GM19351 (cell line): Measurements from ENCODE around the gene OPA1.
A peak's percentile ranks its signal among the peaks of the same experiment; 100 is the strongest.

Source experiments
- ATAC-seq: cut with Tn5 transposase; IDR thresholded peaks from one replicate; pipeline ENCODE4 v1.9.1; 2021; ENCODE audit warnings: mild to moderate bottlenecking, moderate library complexity; ENCODE audit not compliant: unreplicated experiment

OPA1 gene

GRCh38 chr3:193731656-193732055, 138.6 kb downstream of the OPA1 start:
- ATAC-seq = no peak

- no peak for ATAC-seq
Measured at GRCh38 chr3:193732391-193732790, 139.4 kb downstream of the OPA1 start.

GRCh38 chr3:193732827-193733226, 139.8 kb downstream of the OPA1 start:
- ATAC-seq = no peak

GRCh38 chr3:193734737-193735366, 141.8 kb downstream of the OPA1 start:
- no peak for ATAC-seq

GRCh38 chr3:193735850-193736249, 142.8 kb downstream of the OPA1 start:
- no peak for ATAC-seq

GRCh38 chr3:193736616-193737015, 143.6 kb downstream of the OPA1 start:
- no peak for ATAC-seq

- no peak for ATAC-seq
Measured at GRCh38 chr3:193737191-193737751, 144.3 kb downstream of the OPA1 start.

GRCh38 chr3:193742628-193743027, 149.6 kb downstream of the OPA1 start:
- ATAC-seq = peak; percentile 80

- peak; percentile 70 for ATAC-seq
Measured at GRCh38 chr3:193743702-193744047, 150.7 kb downstream of the OPA1 start.

- ATAC-seq = peak; percentile 5
Measured at GRCh38 chr3:193744048-193744821, 151.2 kb downstream of the OPA1 start.

- ATAC-seq = no peak
Measured at GRCh38 chr3:193744822-193745684, 152.0 kb downstream of the OPA1 start.

- ATAC-seq = no peak
Measured at GRCh38 chr3:193746832-193747231, 153.8 kb downstream of the OPA1 start.
